Stimulated activated CD4-positive, alpha-beta T cell treated with anti-CD3 and anti-CD28 coated beads, Interleukin-4, amount 100 ng/mL, for 24 hours (primary cell): Measurements from ENCODE around the gene BAHD1.
A peak's percentile ranks its signal among the peaks of the same experiment; 100 is the strongest.

Source experiments
- DNase-seq: peaks from one replicate; pipeline ENCODE4 v3.0.0-alpha.2; 2020

The BAHD1 gene

GRCh38 chr15:40469776-40470390, 29.1 kb downstream of the BAHD1 start:
- DNase-seq = no peak

- DNase-seq = peak; percentile 42
These were observed 29.8 kb downstream of the BAHD1 start, which contains the start of gene CHST14 for GRCh38 chr15:40470423-40471104. Gene CHST14, plus strand, starts transcription at chr15:40470984. Its CDS starts 230 bp downstream, at chr15:40471214.

- peak; percentile 12 for DNase-seq
These were observed 30.5 kb downstream of the BAHD1 start for GRCh38 chr15:40471105-40471807.

GRCh38 chr15:40471808-40472150, 31.0 kb downstream of the BAHD1 start:
- peak; percentile 20 for DNase-seq

GRCh38 chr15:40472171-40472727, 31.5 kb downstream of the BAHD1 start:
- DNase-seq = no peak

GRCh38 chr15:40474581-40474980, 33.8 kb downstream of the BAHD1 start:
- no peak for DNase-seq

GRCh38 chr15:40477642-40478327, 37.0 kb downstream of the BAHD1 start:
- no peak for DNase-seq

GRCh38 chr15:40479024-40479423, 38.3 kb downstream of the BAHD1 start:
- DNase-seq = no peak

- DNase-seq = no peak
These were observed 40.8 kb downstream of the BAHD1 start for GRCh38 chr15:40481341-40482074.

- DNase-seq = no peak
These were observed 43.2 kb downstream of the BAHD1 start for GRCh38 chr15:40483919-40484318.

- DNase-seq = no peak
These were observed 45.5 kb downstream of the BAHD1 start for GRCh38 chr15:40486066-40486770.

- DNase-seq = no peak
These were observed 47.3 kb downstream of the BAHD1 start for GRCh38 chr15:40487816-40488682.

GRCh38 chr15:40489274-40490175, 48.8 kb downstream of the BAHD1 start:
- DNase-seq = no peak

- DNase-seq = peak; percentile 79
These were observed 52.5 kb downstream of the BAHD1 start for GRCh38 chr15:40493089-40493840.

- no peak for DNase-seq
These were observed 54.8 kb downstream of the BAHD1 start for GRCh38 chr15:40495516-40495915.

- DNase-seq = no peak
These were observed 57.7 kb downstream of the BAHD1 start for GRCh38 chr15:40498418-40498817.

- DNase-seq = no peak
These were observed 58.1 kb downstream of the BAHD1 start for GRCh38 chr15:40498891-40499290.

GRCh38 chr15:40499931-40500330, 59.2 kb downstream of the BAHD1 start:
- no peak for DNase-seq
